ENCODE measurements around the gene RASSF3. TPM values are rescaled to one million over a fixed set of nuclear protein-coding genes. Genes with fewer than 3 reads are reported as not detected.
A peak's percentile ranks its signal among the peaks of the same experiment; 100 is the strongest.

Gene RASSF3
- total and polyA plus RNA-seq, 10 of the 15 experiments (the other 5 are each of a cell fraction or from before 2014, with no cell fraction given), result 6.9 to 62.4 (median 30.3) TPM

- TF ChIP-seq, protein P1, sequence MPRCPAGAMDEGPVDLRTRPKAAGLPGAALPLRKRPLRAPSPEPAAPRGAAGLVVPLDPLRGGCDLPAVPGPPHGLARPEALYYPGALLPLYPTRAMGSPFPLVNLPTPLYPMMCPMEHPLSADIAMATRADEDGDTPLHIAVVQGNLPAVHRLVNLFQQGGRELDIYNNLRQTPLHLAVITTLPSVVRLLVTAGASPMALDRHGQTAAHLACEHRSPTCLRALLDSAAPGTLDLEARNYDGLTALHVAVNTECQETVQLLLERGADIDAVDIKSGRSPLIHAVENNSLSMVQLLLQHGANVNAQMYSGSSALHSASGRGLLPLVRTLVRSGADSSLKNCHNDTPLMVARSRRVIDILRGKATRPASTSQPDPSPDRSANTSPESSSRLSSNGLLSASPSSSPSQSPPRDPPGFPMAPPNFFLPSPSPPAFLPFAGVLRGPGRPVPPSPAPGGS (IDR thresholded peaks at IDR 0.05; ENCODE audit: borderline replicate concordance, insufficient read depth, low read depth, low read length, poor library complexity, severe bottlenecking), result no peak
- TF ChIP-seq MEF2B (IDR thresholded peaks at IDR 0.05; ENCODE audit: partially characterized antibody, poor library complexity, severe bottlenecking) (peak; percentile 67), SMAD5 (IDR thresholded peaks at IDR 0.05; ENCODE audit: low read depth) (no peak), EED (IDR thresholded peaks at IDR 0.05; ENCODE audit: low read depth) (peak; percentile 94), ZNF592 (IDR thresholded peaks at IDR 0.05) (no peak), NFXL1 (IDR thresholded peaks at IDR 0.05; ENCODE audit: borderline replicate concordance) (no peak), HDAC2 (IDR thresholded peaks at IDR 0.05) (no peak), NBN (IDR thresholded peaks at IDR 0.05) (peak; percentile 84; the same call in 1 of the 2 replicates), RB1 (IDR thresholded peaks at IDR 0.05; ENCODE audit: borderline replicate concordance) (no peak), CREM (IDR thresholded peaks at IDR 0.05; ENCODE audit: low read depth) (peak; percentile 30; the same call in 1 of the 2 replicates), MEF2A (IDR thresholded peaks at IDR 0.05; ENCODE audit: insufficient read depth, low read depth, low read length) (no peak), ETV6 (conservative IDR thresholded peaks at IDR 0.05 in 1 of 2, IDR thresholded peaks at IDR 0.05 in 1 of 2; ENCODE audit: borderline replicate concordance in 1 of 2, low read depth in 1 of 2) (0 out of 4 replicates have a peak, but pooled peaks of 1 of the 2 experiments have one; percentile 47), CREB1 (IDR thresholded peaks at IDR 0.05; ENCODE audit: low read depth) (peak; percentile 59; the same call in 1 of the 2 replicates), SMC3 (IDR thresholded peaks at IDR 0.05; ENCODE audit: borderline replicate concordance, low read length) (peak; percentile 18; the same call in 1 of the 2 replicates), ZNF274 (IDR thresholded peaks at IDR 0.05; ENCODE audit: insufficient read depth, insufficient read length) (no peak), NFYA (IDR thresholded peaks at IDR 0.05; ENCODE audit: borderline replicate concordance, low read depth, low read length) (no peak), TCF12 (IDR thresholded peaks at IDR 0.05; ENCODE audit: low read depth, low read length) (no peak), HCFC1 (IDR thresholded peaks at IDR 0.05; ENCODE audit: low read length) (no peak)
- TF ChIP-seq, protein P2, sequence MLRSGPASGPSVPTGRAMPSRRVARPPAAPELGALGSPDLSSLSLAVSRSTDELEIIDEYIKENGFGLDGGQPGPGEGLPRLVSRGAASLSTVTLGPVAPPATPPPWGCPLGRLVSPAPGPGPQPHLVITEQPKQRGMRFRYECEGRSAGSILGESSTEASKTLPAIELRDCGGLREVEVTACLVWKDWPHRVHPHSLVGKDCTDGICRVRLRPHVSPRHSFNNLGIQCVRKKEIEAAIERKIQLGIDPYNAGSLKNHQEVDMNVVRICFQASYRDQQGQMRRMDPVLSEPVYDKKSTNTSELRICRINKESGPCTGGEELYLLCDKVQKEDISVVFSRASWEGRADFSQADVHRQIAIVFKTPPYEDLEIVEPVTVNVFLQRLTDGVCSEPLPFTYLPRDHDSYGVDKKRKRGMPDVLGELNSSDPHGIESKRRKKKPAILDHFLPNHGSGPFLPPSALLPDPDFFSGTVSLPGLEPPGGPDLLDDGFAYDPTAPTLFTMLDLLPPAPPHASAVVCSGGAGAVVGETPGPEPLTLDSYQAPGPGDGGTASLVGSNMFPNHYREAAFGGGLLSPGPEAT (IDR thresholded peaks at IDR 0.05; ENCODE audit: low read depth), result peak; percentile 99
- TF ChIP-seq, protein P3, sequence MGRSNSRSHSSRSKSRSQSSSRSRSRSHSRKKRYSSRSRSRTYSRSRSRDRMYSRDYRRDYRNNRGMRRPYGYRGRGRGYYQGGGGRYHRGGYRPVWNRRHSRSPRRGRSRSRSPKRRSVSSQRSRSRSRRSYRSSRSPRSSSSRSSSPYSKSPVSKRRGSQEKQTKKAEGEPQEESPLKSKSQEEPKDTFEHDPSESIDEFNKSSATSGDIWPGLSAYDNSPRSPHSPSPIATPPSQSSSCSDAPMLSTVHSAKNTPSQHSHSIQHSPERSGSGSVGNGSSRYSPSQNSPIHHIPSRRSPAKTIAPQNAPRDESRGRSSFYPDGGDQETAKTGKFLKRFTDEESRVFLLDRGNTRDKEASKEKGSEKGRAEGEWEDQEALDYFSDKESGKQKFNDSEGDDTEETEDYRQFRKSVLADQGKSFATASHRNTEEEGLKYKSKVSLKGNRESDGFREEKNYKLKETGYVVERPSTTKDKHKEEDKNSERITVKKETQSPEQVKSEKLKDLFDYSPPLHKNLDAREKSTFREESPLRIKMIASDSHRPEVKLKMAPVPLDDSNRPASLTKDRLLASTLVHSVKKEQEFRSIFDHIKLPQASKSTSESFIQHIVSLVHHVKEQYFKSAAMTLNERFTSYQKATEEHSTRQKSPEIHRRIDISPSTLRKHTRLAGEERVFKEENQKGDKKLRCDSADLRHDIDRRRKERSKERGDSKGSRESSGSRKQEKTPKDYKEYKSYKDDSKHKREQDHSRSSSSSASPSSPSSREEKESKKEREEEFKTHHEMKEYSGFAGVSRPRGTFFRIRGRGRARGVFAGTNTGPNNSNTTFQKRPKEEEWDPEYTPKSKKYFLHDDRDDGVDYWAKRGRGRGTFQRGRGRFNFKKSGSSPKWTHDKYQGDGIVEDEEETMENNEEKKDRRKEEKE (IDR thresholded peaks at IDR 0.05), result no peak
These were observed 15.2 kb downstream of the RASSF3 start (continued) for GRCh38 chr12:64625243-64626077.
